K562 (cell line): ENCODE data around the gene SLC35G2. TPM values are rescaled to one million over a fixed set of nuclear protein-coding genes. Genes with fewer than 3 reads are reported as not detected.

Experiments used
- ARID4B ChIP-seq: sonication (generic); formaldehyde crosslinking; IDR thresholded peaks from 2 replicates; pipeline ENCODE4 v1.8.0; 2022; ENCODE audit warnings: mild to moderate bottlenecking, missing genetic modification reagents
- C11orf30 ChIP-seq: fragments of 450-650 bp; IDR thresholded peaks from 2 replicates; pipeline ENCODE4 v1.6.1; 2016; ENCODE audit warnings: low read depth, mild to moderate bottlenecking
- HBP1 ChIP-seq: fragments of 450-650 bp; formaldehyde crosslinking; IDR thresholded peaks from 2 replicates; pipeline ENCODE4 v1.4.0; 2022; ENCODE audit warnings: missing genetic modification characterization
- KAT2B ChIP-seq: IDR thresholded peaks from one replicate; pipeline ENCODE4 v1.6.1; 2012; ENCODE audit warnings: low read depth, mild to moderate bottlenecking, control low read depth, inconsistent platforms, low read length, moderate library complexity
- NFE2L1 ChIP-seq: fragments of 450-650 bp; IDR thresholded peaks from 2 replicates; pipeline ENCODE4 v1.6.1; 2016; ENCODE audit warnings: missing genetic modification characterization, low read depth, mild to moderate bottlenecking, missing compliant biosample characterization, moderate library complexity, borderline replicate concordance
- POLR3A ChIP-seq: IDR thresholded peaks from 2 replicates; pipeline ENCODE4 v1.6.1; 2011; ENCODE audit warnings: borderline replicate concordance, mild to moderate bottlenecking, moderate library complexity; ENCODE audit not compliant: insufficient read length, insufficient read depth; ENCODE audit errors: extremely low read depth
- RFX1 ChIP-seq: fragments of 450-650 bp; IDR thresholded peaks from 2 replicates; pipeline ENCODE4 v1.6.1; 2016; ENCODE audit warnings: mild to moderate bottlenecking, moderate library complexity
- TAF15 ChIP-seq: fragments of 200-400 bp; formaldehyde crosslinking; IDR thresholded peaks from 2 replicates; pipeline ENCODE4 v1.6.1; 2017; ENCODE audit warnings: mild to moderate bottlenecking, low read depth, low read length, moderate library complexity
- TAF7 ChIP-seq: fragments of 450-650 bp; IDR thresholded peaks from 2 replicates; pipeline ENCODE4 v1.6.1; 2016; ENCODE audit warnings: missing genetic modification characterization, missing compliant biosample characterization
- TBL1XR1 ChIP-seq, 2 experiments: IDR thresholded peaks; 2 replicates each; pipeline ENCODE4 v1.6.1; 2012; ENCODE audit warnings: improper control_type of control experiment in 2 of 2, low read length in 2 of 2, mild to moderate bottlenecking in 1 of 2
- U2AF1 ChIP-seq: fragments of 200-400 bp; formaldehyde crosslinking; optimal IDR thresholded peaks from 2 replicates; pipeline ENCODE3; 2017; ENCODE audit warnings: mild to moderate bottlenecking, low read depth, low read length, moderate library complexity
- XRCC5 ChIP-seq: fragments of 200-400 bp; formaldehyde crosslinking; IDR thresholded peaks from 2 replicates; pipeline ENCODE4 v1.6.1; 2017; ENCODE audit warnings: low read depth, mild to moderate bottlenecking, low read length
- ZNF436 ChIP-seq: fragments of 250-450, 450-650 bp; sonication (Bioruptor Pico); formaldehyde crosslinking; IDR thresholded peaks from 2 replicates; pipeline ENCODE4 v1.7.0; 2020; ENCODE audit warnings: mild to moderate bottlenecking
- polyA plus RNA-seq, 8 experiments: library from polyadenylated mRNA; depleted of rRNA in 4 of 8; stranded (reverse) in 5 of 8; unstranded in 3 of 8; fragments of >200 nt; fragmentation: Nextera tagmentation in 2 of 8; fragmentation: Illumina TruSeq in 1 of 8; extraction: Ambion mirVana in 2 of 8; extraction: Trizol in 1 of 8; gene quantifications; 2 replicates each; pipeline versions ENCODE4 v1.2.1 to v1.2.3, GENCODE V29; 2011 to 2014; ENCODE audit warnings: inconsistent platforms in 1 of 8, missing spikeins in 1 of 8
- total RNA-seq, 7 experiments: library from RNA; depleted of rRNA in 6 of 7; stranded (reverse); fragments of >200 nt in 6 of 7; fragmentation: Illumina TruSeq in 2 of 7; extraction: Trizol in 2 of 7; gene quantifications; 2 replicates each; pipeline versions ENCODE4 v1.2.1 to v1.2.3, GENCODE V29; 2011 to 2021; ENCODE audit warnings: low replicate concordance in 1 of 7
- TF ChIP-seq, protein P1 (sequence below): fragments of 250-450 bp; sonication (Bioruptor Pico); IDR thresholded peaks from 2 replicates; pipeline ENCODE4 v1.8.0; 2021; ENCODE audit warnings: moderate library complexity, mild to moderate bottlenecking, inconsistent platforms
- TF ChIP-seq, protein P2 (sequence below): fragments of 450-650 bp; formaldehyde crosslinking; IDR thresholded peaks from 2 replicates; pipeline ENCODE4 v1.4.0; 2020; ENCODE audit warnings: mild to moderate bottlenecking
- TF ChIP-seq, protein P3 (sequence below): sonication (generic); formaldehyde crosslinking; IDR thresholded peaks from 2 replicates; pipeline ENCODE4 v1.8.1; 2023; ENCODE audit warnings: mild to moderate bottlenecking, missing genetic modification reagents

The SLC35G2 gene
- total and polyA plus RNA-seq, 9 of the 15 experiments (the other 6 are each of a cell fraction or from before 2014, with no cell fraction given): 2.6 to 5.9 (median 3.2) TPM

DNA sequence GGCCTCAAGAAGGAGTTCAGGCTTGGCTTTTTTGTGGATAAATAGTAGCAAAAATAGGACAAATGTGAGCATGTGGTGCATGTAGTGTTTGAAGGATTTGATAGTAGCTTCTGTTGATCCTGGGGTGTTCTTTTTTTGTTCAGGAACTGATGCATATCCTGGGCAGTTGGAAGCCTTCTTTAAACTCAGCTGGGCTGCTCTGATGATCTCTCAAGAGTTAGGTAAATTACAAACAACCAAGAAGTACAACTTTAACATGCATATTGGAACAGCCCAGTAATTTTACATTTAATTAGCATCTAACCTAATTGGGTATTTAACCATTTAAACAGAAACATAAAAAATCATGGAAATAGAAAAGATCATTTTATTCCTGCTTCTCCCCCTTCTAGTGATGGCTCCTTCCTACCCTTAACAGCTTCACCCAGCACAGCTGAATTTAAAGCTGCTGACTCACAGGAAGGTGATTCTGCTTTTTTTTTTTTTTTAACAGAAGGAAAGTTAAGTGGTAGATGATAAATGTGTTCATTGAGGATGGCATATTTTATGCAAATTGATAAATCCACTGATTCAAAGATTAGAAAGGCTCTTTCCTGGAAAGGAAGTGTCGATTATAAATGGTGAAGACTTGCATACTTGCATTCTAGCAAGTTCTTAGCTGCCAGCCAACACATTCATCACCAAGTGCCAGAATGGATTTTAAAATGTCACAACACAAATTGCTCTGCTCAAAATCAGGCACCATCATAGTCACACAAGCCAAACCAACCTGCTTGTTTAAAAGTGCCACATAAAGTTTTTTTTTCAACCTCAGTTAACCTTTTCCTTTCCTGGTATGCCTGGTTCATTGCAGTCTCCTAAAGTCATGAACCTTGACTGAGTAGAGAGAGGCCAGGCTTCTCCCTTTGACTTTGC, 20.0 kb downstream of the SLC35G2 start (continued):
- TF ChIP-seq ARID4B (CRISPR knock-in tag) (no peak), KAT2B (no peak), TAF7 (tag) (no peak), TBL1XR1 (IDR thresholded peaks at IDR 0.05; ENCODE audit: low read length in 2 of 2) (no peak), NFE2L1 (tag) (no peak), POLR3A (no peak), RFX1 (no peak), U2AF1 (no peak), TAF15 (no peak), HBP1 (CRISPR knock-in tag) (no peak), XRCC5 (no peak), ZNF436 (no peak), C11orf30 (peak; percentile 92)
- TF ChIP-seq, protein P1, sequence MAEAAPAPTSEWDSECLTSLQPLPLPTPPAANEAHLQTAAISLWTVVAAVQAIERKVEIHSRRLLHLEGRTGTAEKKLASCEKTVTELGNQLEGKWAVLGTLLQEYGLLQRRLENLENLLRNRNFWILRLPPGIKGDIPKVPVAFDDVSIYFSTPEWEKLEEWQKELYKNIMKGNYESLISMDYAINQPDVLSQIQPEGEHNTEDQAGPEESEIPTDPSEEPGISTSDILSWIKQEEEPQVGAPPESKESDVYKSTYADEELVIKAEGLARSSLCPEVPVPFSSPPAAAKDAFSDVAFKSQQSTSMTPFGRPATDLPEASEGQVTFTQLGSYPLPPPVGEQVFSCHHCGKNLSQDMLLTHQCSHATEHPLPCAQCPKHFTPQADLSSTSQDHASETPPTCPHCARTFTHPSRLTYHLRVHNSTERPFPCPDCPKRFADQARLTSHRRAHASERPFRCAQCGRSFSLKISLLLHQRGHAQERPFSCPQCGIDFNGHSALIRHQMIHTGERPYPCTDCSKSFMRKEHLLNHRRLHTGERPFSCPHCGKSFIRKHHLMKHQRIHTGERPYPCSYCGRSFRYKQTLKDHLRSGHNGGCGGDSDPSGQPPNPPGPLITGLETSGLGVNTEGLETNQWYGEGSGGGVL (CRISPR knock-in tag): no peak
- TF ChIP-seq, protein P2, sequence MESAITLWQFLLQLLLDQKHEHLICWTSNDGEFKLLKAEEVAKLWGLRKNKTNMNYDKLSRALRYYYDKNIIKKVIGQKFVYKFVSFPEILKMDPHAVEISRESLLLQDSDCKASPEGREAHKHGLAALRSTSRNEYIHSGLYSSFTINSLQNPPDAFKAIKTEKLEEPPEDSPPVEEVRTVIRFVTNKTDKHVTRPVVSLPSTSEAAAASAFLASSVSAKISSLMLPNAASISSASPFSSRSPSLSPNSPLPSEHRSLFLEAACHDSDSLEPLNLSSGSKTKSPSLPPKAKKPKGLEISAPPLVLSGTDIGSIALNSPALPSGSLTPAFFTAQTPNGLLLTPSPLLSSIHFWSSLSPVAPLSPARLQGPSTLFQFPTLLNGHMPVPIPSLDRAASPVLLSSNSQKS (CRISPR knock-in tag): no peak
- TF ChIP-seq, protein P3, sequence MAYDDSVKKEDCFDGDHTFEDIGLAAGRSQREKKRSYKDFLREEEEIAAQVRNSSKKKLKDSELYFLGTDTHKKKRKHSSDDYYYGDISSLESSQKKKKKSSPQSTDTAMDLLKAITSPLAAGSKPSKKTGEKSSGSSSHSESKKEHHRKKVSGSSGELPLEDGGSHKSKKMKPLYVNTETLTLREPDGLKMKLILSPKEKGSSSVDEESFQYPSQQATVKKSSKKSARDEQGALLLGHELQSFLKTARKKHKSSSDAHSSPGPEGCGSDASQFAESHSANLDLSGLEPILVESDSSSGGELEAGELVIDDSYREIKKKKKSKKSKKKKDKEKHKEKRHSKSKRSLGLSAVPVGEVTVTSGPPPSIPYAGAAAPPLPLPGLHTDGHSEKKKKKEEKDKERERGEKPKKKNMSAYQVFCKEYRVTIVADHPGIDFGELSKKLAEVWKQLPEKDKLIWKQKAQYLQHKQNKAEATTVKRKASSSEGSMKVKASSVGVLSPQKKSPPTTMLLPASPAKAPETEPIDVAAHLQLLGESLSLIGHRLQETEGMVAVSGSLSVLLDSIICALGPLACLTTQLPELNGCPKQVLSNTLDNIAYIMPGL (CRISPR knock-in tag): no peak
